ENCODE data around the gene ELOB. TPM values are rescaled to one million over a fixed set of nuclear protein-coding genes. Genes with fewer than 3 reads are reported as not detected.

The ELOB gene
- total and polyA plus RNA-seq, 2 of the 13 experiments (the other 11 are each of a cell fraction or from before 2014, with no cell fraction given) = 208 to 225 TPM

- TF ChIP-seq ZNF574 (CRISPR knock-in tag; IDR thresholded peaks at IDR 0.05) (peak; percentile 90), TBX3 (IDR thresholded peaks at IDR 0.05; ENCODE audit: borderline replicate concordance) (0 out of 2 replicates have a peak, but pooled peaks have one; percentile 29), TSC22D2 (CRISPR knock-in tag; IDR thresholded peaks at IDR 0.05; ENCODE audit: borderline replicate concordance) (no peak), ZNF619 (CRISPR knock-in tag; IDR thresholded peaks at IDR 0.05) (no peak), DR1 (CRISPR knock-in tag; IDR thresholded peaks at IDR 0.05) (peak; percentile 92), NKX3-1 (CRISPR knock-in tag; IDR thresholded peaks at IDR 0.05) (peak; percentile 60; the same call in 1 of the 2 replicates), MYC (CRISPR knock-in tag; IDR thresholded peaks at IDR 0.05; ENCODE audit: borderline replicate concordance) (peak; percentile 89), ZNF318 (CRISPR knock-in tag; IDR thresholded peaks at IDR 0.05) (0 out of 2 replicates have a peak, but pooled peaks have one; percentile 71), ASH2L (IDR thresholded peaks at IDR 0.05; ENCODE audit: insufficient read length, low read depth, low read length) (peak; percentile 83), ZFP41 (CRISPR knock-in tag; IDR thresholded peaks at IDR 0.05; ENCODE audit: borderline replicate concordance) (no peak), TFE3 (CRISPR knock-in tag; IDR thresholded peaks at IDR 0.05) (no peak), SIX1 (CRISPR knock-in tag; IDR thresholded peaks at IDR 0.05; ENCODE audit: borderline replicate concordance) (no peak), ZNF788 (CRISPR knock-in tag; IDR thresholded peaks at IDR 0.05; ENCODE audit: borderline replicate concordance) (peak; percentile 22), RELA (CRISPR knock-in tag; IDR thresholded peaks at IDR 0.05) (no peak; the same call in none of the 2 replicates), ZNF292 (CRISPR knock-in tag; IDR thresholded peaks at IDR 0.05; ENCODE audit: borderline replicate concordance, low read depth) (no peak), BRCA1 (CRISPR knock-in tag; IDR thresholded peaks at IDR 0.05) (peak; percentile 61; the same call in 1 of the 2 replicates)
These were observed 24.8 kb downstream of the ELOB start, which contains the start of gene SRRM2 (continued) for GRCh38 chr16:2752035-2752849.

Measured in HepG2 (cell line).